NCI-H1694 (cell line): ENCODE data around the gene ENO2.
"Not testable (repeated sequence)": the region's sequence is repeated elsewhere in the genome, so short reads cannot be mapped to it uniquely, and the experiment has no call there.

Experiments
- DNase-seq: peaks from one replicate; lab custom pipeline; 2025; lab: John Stamatoyannopoulos, UW

ENO2 gene

GRCh38 chr12:6886206-6886999 is 28.0 kb upstream of the ENO2 start:
- not testable (repeated sequence) for DNase-seq

- DNase-seq: no peak
Measured at GRCh38 chr12:6887460-6887859, 26.9 kb upstream of the ENO2 start.

GRCh38 chr12:6888360-6888759 is 26.0 kb upstream of the ENO2 start:
- DNase-seq: no peak

DNA sequence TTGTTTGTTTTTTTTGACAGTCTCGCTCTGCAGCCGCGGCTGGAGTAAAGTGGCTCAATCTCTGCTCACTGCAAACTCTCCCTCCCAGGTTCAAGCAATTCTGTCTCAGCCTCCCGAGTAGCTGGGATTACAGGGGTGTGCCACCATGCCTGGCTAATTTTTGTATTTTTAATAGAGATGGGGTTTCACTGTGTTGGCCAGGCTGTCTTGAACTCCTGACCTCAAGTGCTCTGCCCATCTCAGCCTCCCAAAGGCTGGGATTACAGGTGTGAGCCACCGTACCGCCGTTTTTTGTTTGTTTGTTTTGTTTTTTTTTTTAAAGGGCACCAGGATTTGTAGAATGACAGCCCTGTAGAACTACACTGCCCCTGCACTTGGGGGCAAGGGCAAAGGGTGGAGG is 25.6 kb upstream of the ENO2 start:
- not testable (repeated sequence) for DNase-seq

GRCh38 chr12:6889775-6890573 is 24.4 kb upstream of the ENO2 start:
- not testable (repeated sequence) for DNase-seq

- peak; percentile 97 for DNase-seq
Measured at GRCh38 chr12:6890789-6891645, 23.4 kb upstream of the ENO2 start.

DNA sequence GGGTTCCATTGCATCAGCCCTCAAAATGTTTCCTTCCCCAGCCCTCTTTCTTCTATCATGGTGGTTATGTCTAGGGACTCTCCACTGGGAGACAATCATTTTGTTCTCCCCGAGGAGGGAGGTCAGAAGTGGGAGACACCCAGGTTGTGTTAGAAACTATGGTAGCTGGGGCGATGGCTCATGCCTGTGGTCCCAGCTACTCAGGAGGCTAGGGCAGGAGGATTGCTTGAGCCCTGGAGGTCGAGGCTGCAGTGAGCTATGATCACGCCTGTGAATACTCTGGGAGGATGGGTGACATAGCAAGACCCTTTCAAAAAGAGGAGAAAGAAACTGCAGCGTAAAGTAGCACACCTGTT is 22.8 kb upstream of the ENO2 start:
- DNase-seq: no peak

DNA sequence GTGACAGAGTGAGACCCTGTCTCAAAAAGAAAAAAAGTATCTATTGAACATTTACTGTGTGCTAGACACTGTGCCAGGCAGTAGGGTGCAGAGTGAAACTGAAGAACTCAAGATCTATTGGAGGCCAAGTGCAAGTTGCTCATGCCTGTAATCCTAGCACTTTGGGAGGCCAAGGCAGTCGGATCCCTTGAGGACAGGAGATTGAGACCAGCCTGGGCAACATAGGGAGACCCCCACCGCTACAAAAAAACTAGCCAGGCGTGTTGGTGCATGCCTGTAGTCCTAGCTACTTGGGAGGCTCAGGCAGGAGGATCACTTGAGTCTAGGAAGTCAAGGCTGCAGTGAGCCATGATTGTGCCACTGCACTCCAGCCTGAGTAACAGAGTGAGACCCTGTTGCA is 21.7 kb upstream of the ENO2 start:
- DNase-seq: not testable (repeated sequence)

DNA sequence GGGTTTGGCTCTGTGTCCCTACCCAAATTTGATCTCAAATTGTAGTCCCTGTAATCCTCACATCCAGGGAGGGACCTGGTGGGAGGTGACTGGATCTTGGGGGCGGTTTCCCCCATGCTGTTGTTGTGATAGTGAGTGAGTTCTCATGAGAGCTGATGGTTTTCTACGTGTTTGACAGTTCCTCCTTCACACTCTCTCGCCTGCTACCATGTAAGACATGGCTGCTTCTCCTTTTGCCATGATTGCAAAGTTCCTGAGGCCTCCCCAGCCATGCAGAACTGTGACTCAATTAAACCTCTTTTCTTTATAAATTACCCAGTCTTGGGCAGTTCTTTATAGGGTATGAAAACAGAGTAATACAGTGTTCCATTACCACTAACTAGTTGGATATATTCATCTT is 20.1 kb upstream of the ENO2 start:
- DNase-seq: no peak

GRCh38 chr12:6896846-6897435 is 17.4 kb upstream of the ENO2 start:
- no peak for DNase-seq

DNA sequence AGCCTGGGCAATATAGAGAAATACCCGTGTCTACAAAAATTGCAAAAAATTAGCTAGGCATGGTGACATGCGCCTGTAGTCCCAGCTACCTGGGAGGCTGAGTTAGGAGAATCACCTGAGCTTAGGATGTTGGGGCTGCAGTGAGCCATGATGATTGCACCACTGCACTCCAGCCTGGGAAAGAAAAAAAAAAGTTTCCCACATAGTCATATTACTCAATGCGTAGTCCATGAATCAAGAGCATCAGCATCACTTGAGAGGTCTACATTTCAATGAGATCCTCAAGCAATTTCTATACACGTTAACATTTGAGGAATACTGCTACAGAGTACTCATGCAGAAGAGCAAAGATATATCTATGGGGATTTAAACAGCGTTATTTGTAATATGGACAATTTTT is 15.0 kb upstream of the ENO2 start:
- DNase-seq: no peak

- DNase-seq: no peak
Measured at GRCh38 chr12:6899837-6900519, 14.4 kb upstream of the ENO2 start.

DNA sequence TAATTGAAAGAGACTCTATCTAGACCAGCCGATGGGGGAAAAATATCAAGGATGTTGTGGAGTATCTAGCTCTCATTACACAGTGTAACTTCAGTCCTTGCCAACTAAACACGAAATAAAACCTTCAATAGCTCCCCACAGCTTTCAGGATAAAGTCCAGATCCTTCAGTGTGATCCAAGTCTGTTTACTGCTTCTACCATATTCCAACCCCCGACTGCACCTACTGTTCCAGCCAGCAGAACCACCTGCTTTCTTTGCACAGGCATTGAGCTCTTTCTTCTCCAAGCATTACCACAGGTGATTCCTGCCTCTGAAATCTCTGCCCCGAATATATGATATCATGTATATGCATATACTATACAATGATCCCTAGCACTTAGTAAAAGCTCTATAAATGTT is 11.9 kb upstream of the ENO2 start:
- no peak for DNase-seq

- no peak for DNase-seq
Measured at GRCh38 chr12:6903722-6904121, 10.7 kb upstream of the ENO2 start.

DNA sequence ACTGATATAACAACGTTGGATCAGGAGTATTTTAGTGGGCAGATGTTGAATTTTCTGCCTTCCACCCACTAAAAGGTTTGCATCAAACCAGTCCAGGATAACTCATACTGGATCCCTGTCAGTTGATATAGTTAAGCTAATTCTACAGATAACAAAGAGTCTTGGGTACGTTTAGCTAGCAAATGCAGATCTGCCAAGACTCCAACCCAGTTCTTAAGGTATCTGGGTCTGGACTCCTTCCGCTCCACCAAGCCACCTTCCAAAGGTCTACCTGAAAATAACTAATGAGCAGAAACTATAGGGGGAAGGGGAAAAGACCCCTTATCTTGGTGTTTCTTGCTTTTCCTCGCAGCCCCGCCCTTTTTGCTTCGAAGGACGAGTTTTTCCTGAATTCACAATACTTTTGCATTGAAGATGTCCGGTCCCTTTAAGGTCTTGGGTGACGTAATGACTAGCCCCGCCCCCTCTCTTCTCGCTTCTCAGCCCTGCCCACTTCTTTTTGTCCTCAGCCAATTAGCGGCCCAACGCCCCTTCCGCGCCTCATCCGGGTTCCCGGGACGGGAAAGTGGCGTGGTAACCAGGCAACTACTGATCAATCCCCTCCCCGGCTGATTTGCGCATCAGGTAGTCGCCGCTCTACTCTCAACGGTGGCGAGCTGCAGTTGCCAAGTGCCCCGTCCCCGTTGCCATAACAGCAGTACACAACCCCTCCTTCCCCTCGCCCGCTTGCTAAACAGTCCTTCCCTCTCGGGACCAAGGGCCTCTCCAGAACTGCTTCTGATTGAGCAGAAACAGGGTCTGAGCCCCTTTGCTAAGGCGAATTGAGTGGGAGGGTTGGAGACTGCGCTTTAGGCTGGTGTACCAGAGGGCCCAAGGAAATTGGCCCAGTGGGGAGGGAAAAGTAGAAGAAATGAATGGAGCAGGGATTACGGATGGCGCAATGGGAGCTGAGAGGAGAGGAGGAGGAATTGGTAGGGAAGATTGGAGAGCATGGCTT is 9.8 kb upstream of the ENO2 start, which contains the start of gene LRRC23:
Gene LRRC23 (plus strand): TSS at position 543 of the 997 bp plus-strand sequence. CDS start 812 bp downstream, outside the sequence.
- DNase-seq: peak; percentile 99

- no peak for DNase-seq
Measured at GRCh38 chr12:6905414-6906040, 8.9 kb upstream of the ENO2 start.

- DNase-seq: not testable (repeated sequence)
Measured at GRCh38 chr12:6908141-6908540, 6.2 kb upstream of the ENO2 start.

- no peak for DNase-seq
Measured at GRCh38 chr12:6909421-6910145, 4.8 kb upstream of the ENO2 start.
